ENCODE measurements around the gene NUBPL.

GRCh38 chr14:31758941-31759340 lies 197.7 kb downstream of the NUBPL start:
- TF ChIP-seq, protein P1, sequence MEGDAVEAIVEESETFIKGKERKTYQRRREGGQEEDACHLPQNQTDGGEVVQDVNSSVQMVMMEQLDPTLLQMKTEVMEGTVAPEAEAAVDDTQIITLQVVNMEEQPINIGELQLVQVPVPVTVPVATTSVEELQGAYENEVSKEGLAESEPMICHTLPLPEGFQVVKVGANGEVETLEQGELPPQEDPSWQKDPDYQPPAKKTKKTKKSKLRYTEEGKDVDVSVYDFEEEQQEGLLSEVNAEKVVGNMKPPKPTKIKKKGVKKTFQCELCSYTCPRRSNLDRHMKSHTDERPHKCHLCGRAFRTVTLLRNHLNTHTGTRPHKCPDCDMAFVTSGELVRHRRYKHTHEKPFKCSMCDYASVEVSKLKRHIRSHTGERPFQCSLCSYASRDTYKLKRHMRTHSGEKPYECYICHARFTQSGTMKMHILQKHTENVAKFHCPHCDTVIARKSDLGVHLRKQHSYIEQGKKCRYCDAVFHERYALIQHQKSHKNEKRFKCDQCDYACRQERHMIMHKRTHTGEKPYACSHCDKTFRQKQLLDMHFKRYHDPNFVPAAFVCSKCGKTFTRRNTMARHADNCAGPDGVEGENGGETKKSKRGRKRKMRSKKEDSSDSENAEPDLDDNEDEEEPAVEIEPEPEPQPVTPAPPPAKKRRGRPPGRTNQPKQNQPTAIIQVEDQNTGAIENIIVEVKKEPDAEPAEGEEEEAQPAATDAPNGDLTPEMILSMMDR (IDR thresholded peaks at IDR 0.05; ENCODE audit: low read depth, low read length): no peak
- TF ChIP-seq MAX (IDR thresholded peaks at IDR 0.05; ENCODE audit: low read depth, low read length) (no peak), POLR2A (IDR thresholded peaks at IDR 0.05; ENCODE audit: extremely low read depth, insufficient read length) (no peak), MYC (IDR thresholded peaks at IDR 0.05; ENCODE audit: low read depth, low read length) (no peak)
